ENCODE measurements around the gene RTL9.
A peak's percentile ranks its signal among the peaks of the same experiment; 100 is the strongest.
"Not testable (repeated sequence)": the region's sequence is repeated elsewhere in the genome, so short reads cannot be mapped to it uniquely, and the experiment has no call there.

Gene RTL9

DNA sequence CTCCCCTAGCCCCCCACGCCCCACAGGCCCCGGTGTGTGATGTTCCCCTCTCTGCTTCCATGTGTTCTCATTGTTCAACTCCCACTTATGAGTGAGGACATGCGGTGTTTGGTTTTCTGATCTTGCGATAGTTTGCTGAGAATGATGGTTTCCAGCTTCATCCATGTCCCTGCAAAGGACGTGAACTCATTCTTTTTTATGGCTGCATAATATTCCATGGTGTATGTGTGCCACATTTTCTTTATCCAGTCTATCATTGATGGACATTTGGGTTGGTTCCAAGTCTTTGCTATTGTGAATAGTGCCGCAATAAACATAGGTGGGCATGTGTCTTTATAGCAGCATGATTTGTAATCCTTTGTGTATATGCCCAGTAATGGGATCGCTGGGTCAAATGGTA is 47.6 kb downstream of the RTL9 start:
- not testable (repeated sequence) for H3K36me3 Mint-ChIP-seq; H3K4me3 Mint-ChIP-seq; H3K4me1 Mint-ChIP-seq; H3K27me3 Mint-ChIP-seq; ATAC-seq (ENCODE audit: low read depth); H3K27ac Mint-ChIP-seq; H3K9me3 Mint-ChIP-seq; DNase-seq (ENCODE audit: low spot score in 2 of 2)

- Mint-ChIP-seq H3K4me1 (no peaks in the 10 kb centered on the region), H3K4me3 (no peak overlapping the region), H3K27me3 (peaks cover 2% of the 10 kb centered on the region), H3K27ac (no peak overlapping the region), H3K36me3 (no peaks in the 10 kb centered on the region), H3K9me3 (no peaks in the 10 kb centered on the region)
- no peak for ATAC-seq (ENCODE audit: low read depth)
- DNase-seq (ENCODE audit: low spot score in 2 of 2), result no peak
Observed at GRCh38 chrX:110406822-110407221, 48.2 kb downstream of the RTL9 start.

GRCh38 chrX:110407910-110408545 is 49.4 kb downstream of the RTL9 start:
- H3K27ac Mint-ChIP-seq, result no peak overlapping the region
- H3K4me1 Mint-ChIP-seq, result peaks cover 1% of the 10 kb centered on the region
- no peaks in the 10 kb centered on the region for H3K36me3 Mint-ChIP-seq
- ATAC-seq (ENCODE audit: low read depth) (peak; percentile 58), DNase-seq (ENCODE audit: low spot score in 2 of 2) (peak; percentile 42 to 45)
- H3K27me3 Mint-ChIP-seq, result peaks cover under 1% of the 10 kb centered on the region
- H3K9me3 Mint-ChIP-seq, result no peaks in the 10 kb centered on the region
- no peak overlapping the region for H3K4me3 Mint-ChIP-seq

Data from memory B cell (primary cell).